ENCODE results near the gene LLGL2. TPM values are rescaled to one million over a fixed set of nuclear protein-coding genes. Genes with fewer than 3 reads are reported as not detected.
"Not testable (repeated sequence)": the region's sequence is repeated elsewhere in the genome, so short reads cannot be mapped to it uniquely, and the experiment has no call there.

Gene LLGL2
- total RNA-seq, 1 experiment from 2014 or later: 156 TPM

DNA sequence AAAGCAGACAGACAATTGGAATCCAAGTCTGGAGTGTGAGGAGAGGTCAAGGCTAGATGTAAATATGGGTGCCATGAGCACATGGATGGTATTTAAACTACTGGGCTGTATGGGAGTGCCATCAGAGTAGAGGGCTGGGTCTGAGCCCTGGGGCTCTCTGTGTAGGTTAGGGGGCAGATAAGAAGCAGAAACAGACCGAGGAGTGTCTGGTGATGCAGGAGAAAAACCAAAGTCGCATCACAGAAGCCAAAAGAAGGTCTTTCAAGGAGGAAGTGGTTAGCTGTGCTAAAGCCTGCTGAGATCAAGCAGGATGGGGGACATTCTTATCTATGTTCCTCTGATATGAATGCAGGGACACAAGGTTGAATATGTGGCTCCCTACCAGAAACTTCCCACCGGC is 7.3 kb upstream of the LLGL2 start:
- BruUV-seq (replicated peaks): no TSS peak
- Histone ChIP-seq H3K4me2 (peak overlapping the region; percentile 98; the same call in 1 of the 2 replicates), H3K9me2 (ENCODE audit: insufficient read depth) (no peaks in the 10 kb centered on the region), H3K27ac (no peak overlapping the region), H2AFZ (no peak overlapping the region), H3F3A (ENCODE audit: insufficient read depth, low read depth) (peaks cover 22% of the 10 kb centered on the region; the same call in 1 of the 2 replicates), H3K79me2 (ENCODE audit: low read depth) (peaks cover 32% of the 10 kb centered on the region), H3K27me3 (ENCODE audit: insufficient read depth, low read depth) (no peaks in the 10 kb centered on the region), H3K36me3 (ENCODE audit: low read depth) (0 out of 2 replicates have a peak, but pooled peaks cover 9% of the 10 kb centered on the region), H4K20me1 (ENCODE audit: insufficient read depth) (0 out of 2 replicates have a peak, but pooled peaks cover 10% of the 10 kb centered on the region), H3K4me1 (replicated peaks; ENCODE audit: insufficient read depth) (peaks cover 28% of the 10 kb centered on the region), H3K9me3 (ENCODE audit: insufficient read depth, low read depth) (no peaks in the 10 kb centered on the region), H3K4me3 (no peak overlapping the region)
- DNase-seq: no peak
- POLR2A ChIA-PET (ENCODE audit: unreplicated experiment): no interaction called here
- TF ChIP-seq EZH2 (IDR thresholded peaks at IDR 0.05; ENCODE audit: low read depth): no peak
- TF ChIP-seq, protein P1, sequence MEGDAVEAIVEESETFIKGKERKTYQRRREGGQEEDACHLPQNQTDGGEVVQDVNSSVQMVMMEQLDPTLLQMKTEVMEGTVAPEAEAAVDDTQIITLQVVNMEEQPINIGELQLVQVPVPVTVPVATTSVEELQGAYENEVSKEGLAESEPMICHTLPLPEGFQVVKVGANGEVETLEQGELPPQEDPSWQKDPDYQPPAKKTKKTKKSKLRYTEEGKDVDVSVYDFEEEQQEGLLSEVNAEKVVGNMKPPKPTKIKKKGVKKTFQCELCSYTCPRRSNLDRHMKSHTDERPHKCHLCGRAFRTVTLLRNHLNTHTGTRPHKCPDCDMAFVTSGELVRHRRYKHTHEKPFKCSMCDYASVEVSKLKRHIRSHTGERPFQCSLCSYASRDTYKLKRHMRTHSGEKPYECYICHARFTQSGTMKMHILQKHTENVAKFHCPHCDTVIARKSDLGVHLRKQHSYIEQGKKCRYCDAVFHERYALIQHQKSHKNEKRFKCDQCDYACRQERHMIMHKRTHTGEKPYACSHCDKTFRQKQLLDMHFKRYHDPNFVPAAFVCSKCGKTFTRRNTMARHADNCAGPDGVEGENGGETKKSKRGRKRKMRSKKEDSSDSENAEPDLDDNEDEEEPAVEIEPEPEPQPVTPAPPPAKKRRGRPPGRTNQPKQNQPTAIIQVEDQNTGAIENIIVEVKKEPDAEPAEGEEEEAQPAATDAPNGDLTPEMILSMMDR (conservative IDR thresholded peaks at IDR 0.05): no peak
- intact Hi-C loops (cut with micrococcal nuclease; ENCODE audit: unreplicated experiment): loop anchor here (5.0 to 10.0 kb wide), 3 partner anchors 84 to 253 kb away; partner anchors contain the start of genes GGA3 and MRPS7
- CTCF ChIA-PET: no interaction called here

DNA sequence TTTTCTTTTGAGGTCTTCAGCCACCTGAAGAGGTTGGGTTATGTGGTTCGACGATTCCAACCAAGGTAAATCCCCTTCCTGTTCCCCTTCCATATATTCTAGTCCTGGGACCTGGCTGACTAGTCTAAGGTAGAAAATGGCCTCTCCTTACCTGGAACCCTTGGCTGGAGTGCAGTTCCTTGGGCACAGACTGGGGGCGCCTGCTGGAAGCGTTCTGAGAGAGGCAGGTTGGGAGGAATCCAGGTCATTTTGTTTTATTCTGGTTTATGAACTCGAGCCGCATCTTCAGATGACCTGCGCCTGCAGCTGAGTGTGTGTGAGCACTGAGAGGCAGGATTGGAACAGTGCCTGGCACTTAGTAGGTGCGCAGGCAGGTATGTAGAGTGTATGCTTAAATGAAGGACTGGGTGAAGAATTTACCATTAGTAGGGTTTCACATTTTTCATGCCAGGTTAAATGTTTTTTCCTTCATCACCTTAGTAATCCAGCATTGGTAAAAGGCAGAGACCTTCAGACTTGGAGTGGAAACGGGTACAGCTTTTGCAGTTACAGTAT is 6.4 kb upstream of the LLGL2 start:
- ChIA-PET POLR2A (ENCODE audit: unreplicated experiment) (no interaction called here), CTCF (no interaction called here)
- 0 out of 2 replicates have a peak, but pooled peaks cover 9% of the 10 kb centered on the region for H3K36me3 ChIP-seq (ENCODE audit: low read depth)
- no peaks in the 10 kb centered on the region for H3K27me3 ChIP-seq (ENCODE audit: insufficient read depth, low read depth)
- no peak for DNase-seq
- H3K4me2 ChIP-seq: no peak overlapping the region
- H4K20me1 ChIP-seq (ENCODE audit: insufficient read depth): 0 out of 2 replicates have a peak, but pooled peaks cover 8% of the 10 kb centered on the region
- TF ChIP-seq EZH2 (IDR thresholded peaks at IDR 0.05; ENCODE audit: low read depth): no peak
- TF ChIP-seq, protein P1 (conservative IDR thresholded peaks at IDR 0.05): no peak; the same call in 1 of the 2 replicates
- no peak overlapping the region for H3K4me3 ChIP-seq
- no peak overlapping the region for H2AFZ ChIP-seq
- H3K79me2 ChIP-seq (ENCODE audit: low read depth): peaks cover 24% of the 10 kb centered on the region
- H3F3A ChIP-seq (ENCODE audit: insufficient read depth, low read depth): peaks cover 13% of the 10 kb centered on the region; the same call in 1 of the 2 replicates
- BruUV-seq (replicated peaks): no TSS peak
- intact Hi-C loops (cut with micrococcal nuclease; ENCODE audit: unreplicated experiment): loop anchor here (5.0 to 10.0 kb wide), 3 partner anchors 83 to 254 kb away; partner anchors contain the start of genes GGA3 and MRPS7
- H3K4me1 ChIP-seq (replicated peaks; ENCODE audit: insufficient read depth): peaks cover 20% of the 10 kb centered on the region
- H3K27ac ChIP-seq: no peak overlapping the region
- H3K9me2 ChIP-seq (ENCODE audit: insufficient read depth): no peaks in the 10 kb centered on the region
- no peaks in the 10 kb centered on the region for H3K9me3 ChIP-seq (ENCODE audit: insufficient read depth, low read depth)

DNA sequence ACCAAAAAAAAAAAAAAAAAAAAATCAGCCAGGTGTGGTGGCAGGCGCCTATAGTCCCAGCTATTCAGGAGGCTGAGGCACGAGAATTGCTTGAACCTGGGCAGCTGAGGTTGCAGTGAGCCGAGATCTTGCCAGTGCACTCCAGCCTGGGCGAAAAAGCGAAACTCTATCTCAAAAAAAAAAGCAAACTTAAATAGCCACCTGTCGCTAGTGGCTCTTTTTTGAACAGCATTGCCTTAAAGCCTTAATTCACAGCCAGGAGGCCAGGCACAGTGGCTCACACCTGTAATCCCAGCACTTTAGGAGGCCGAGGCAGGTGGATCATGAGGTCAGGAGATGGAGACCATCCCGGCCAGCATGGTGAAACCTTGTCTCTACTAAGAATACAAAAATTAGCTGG is 5.1 kb upstream of the LLGL2 start:
- H3K4me1 ChIP-seq (replicated peaks; ENCODE audit: insufficient read depth): peaks cover 19% of the 10 kb centered on the region
- CTCF ChIA-PET: interaction anchor here (0.7 kb wide), 1 partner anchor 62 kb away, joined by 12 read pairs; no protein-coding TSS in a partner anchor
- H3K36me3 ChIP-seq (ENCODE audit: low read depth); H3K4me2 ChIP-seq; H4K20me1 ChIP-seq (ENCODE audit: insufficient read depth); H3K9me2 ChIP-seq (ENCODE audit: insufficient read depth); intact Hi-C loops (cut with micrococcal nuclease; ENCODE audit: unreplicated experiment); BruUV-seq (replicated peaks); DNase-seq; H3K27me3 ChIP-seq (ENCODE audit: insufficient read depth, low read depth); H2AFZ ChIP-seq; H3K9me3 ChIP-seq (ENCODE audit: insufficient read depth, low read depth); H3K27ac ChIP-seq; H3K4me3 ChIP-seq: not testable (repeated sequence)
- POLR2A ChIA-PET (ENCODE audit: unreplicated experiment): interaction anchor here (1.1 kb wide), 1 partner anchor 30 kb away, joined by 18 read pairs; no protein-coding TSS in a partner anchor
- peaks cover 19% of the 10 kb centered on the region for H3K79me2 ChIP-seq (ENCODE audit: low read depth)
- peaks cover 15% of the 10 kb centered on the region; the same call in 1 of the 2 replicates for H3F3A ChIP-seq (ENCODE audit: insufficient read depth, low read depth)

Measured in PC-9 (cell line).